ENCODE results near the gene USP12.
"Not testable (repeated sequence)": the region's sequence is repeated elsewhere in the genome, so short reads cannot be mapped to it uniquely, and the experiment has no call there.

Gene USP12

GRCh38 chr13:27118428-27119054, 53.1 kb downstream of the USP12 start:
- no peak for DNase-seq

GRCh38 chr13:27117952-27118351, 53.7 kb downstream of the USP12 start:
- DNase-seq = no peak

GRCh38 chr13:27117158-27117557, 54.5 kb downstream of the USP12 start:
- DNase-seq = no peak

GRCh38 chr13:27113436-27113835, 58.2 kb downstream of the USP12 start:
- no peak for DNase-seq

GRCh38 chr13:27112006-27112405, 59.6 kb downstream of the USP12 start:
- no peak for DNase-seq

GRCh38 chr13:27110056-27110746, 61.4 kb downstream of the USP12 start:
- no peak for DNase-seq

GRCh38 chr13:27106144-27106543, 65.5 kb downstream of the USP12 start:
- DNase-seq = no peak

GRCh38 chr13:27104606-27105005, 67.0 kb downstream of the USP12 start:
- no peak for DNase-seq

GRCh38 chr13:27101847-27102246, 69.8 kb downstream of the USP12 start:
- DNase-seq = no peak

GRCh38 chr13:27101289-27101688, 70.3 kb downstream of the USP12 start:
- DNase-seq = no peak

- DNase-seq = no peak
Measured at GRCh38 chr13:27097691-27098090, 73.9 kb downstream of the USP12 start.

GRCh38 chr13:27091451-27091850, 80.2 kb downstream of the USP12 start:
- DNase-seq = no peak

GRCh38 chr13:27088619-27089018, 83.0 kb downstream of the USP12 start:
- no peak for DNase-seq

GRCh38 chr13:27086599-27087265, 84.9 kb downstream of the USP12 start:
- no peak for DNase-seq

- no peak for DNase-seq
Measured at GRCh38 chr13:27083183-27083582, 88.4 kb downstream of the USP12 start.

GRCh38 chr13:27081893-27082679, 89.5 kb downstream of the USP12 start:
- no peak for DNase-seq

GRCh38 chr13:27080018-27080948, 91.3 kb downstream of the USP12 start:
- no peak for DNase-seq

GRCh38 chr13:27079421-27079958, 92.1 kb downstream of the USP12 start:
- DNase-seq = no peak

- no peak for DNase-seq
Measured at GRCh38 chr13:27077451-27077850, 94.2 kb downstream of the USP12 start.

GRCh38 chr13:27076421-27076820, 95.2 kb downstream of the USP12 start:
- DNase-seq = no peak

- DNase-seq = no peak
Measured at GRCh38 chr13:27073186-27073585, 98.4 kb downstream of the USP12 start.

- not testable (repeated sequence) for DNase-seq
Measured at GRCh38 chr13:27066123-27066522, 105.5 kb downstream of the USP12 start.
